OCI-LY1 (cell line): ENCODE measurements around the gene SLC25A4.

ENCODE experiments used
- H2AFZ ChIP-seq: fragments of 200-600 bp; sonication (generic), shearing (Covaris generic); 2 replicates; pipeline ENCODE4 v1.6.0; 2014; ENCODE audit warnings: antibody characterized with exemption, mild to moderate bottlenecking, low read length
- H3F3A ChIP-seq: fragments of 200-600 bp; sonication (generic), shearing (Covaris generic); 2 replicates; pipeline ENCODE4 v1.6.0; 2014; ENCODE audit warnings: mild to moderate bottlenecking, antibody characterized with exemption, low read length, moderate library complexity; ENCODE audit not compliant: insufficient read depth
- H3K27ac ChIP-seq: fragments of 200-600 bp; sonication (generic); 2 replicates; pipeline ENCODE4 v1.5.1; 2014; ENCODE audit warnings: low read length, mixed run types, mild to moderate bottlenecking, low read depth; ENCODE audit not compliant: poor library complexity, severe bottlenecking
- H3K27me3 ChIP-seq: fragments of 200-600 bp; sonication (generic); 2 replicates; pipeline ENCODE4 v1.6.0; 2014; ENCODE audit warnings: antibody characterized with exemption, mild to moderate bottlenecking, low read length, moderate library complexity; ENCODE audit not compliant: insufficient read depth
- H3K36me3 ChIP-seq: fragments of 200-600 bp; sonication (generic); 2 replicates; pipeline ENCODE4 v1.6.1; 2014; ENCODE audit warnings: mild to moderate bottlenecking, antibody characterized with exemption, low read length, moderate library complexity, mixed read lengths; ENCODE audit not compliant: insufficient read depth
- H3K4me1 ChIP-seq: fragments of 200-600 bp; sonication (generic); 2 replicates; pipeline ENCODE4 v1.5.1; 2014; ENCODE audit warnings: mild to moderate bottlenecking, low read length, moderate library complexity; ENCODE audit not compliant: insufficient read depth, severe bottlenecking
- H3K4me2 ChIP-seq: fragments of 200-600 bp; sonication (generic), shearing (Covaris generic); 2 replicates; pipeline ENCODE4 v1.6.1; 2014; ENCODE audit warnings: low read length
- H3K4me3 ChIP-seq: fragments of 200-600 bp; sonication (generic); 2 replicates; pipeline ENCODE4 v1.5.1; 2014; ENCODE audit warnings: low read length, low read depth, mild to moderate bottlenecking, mixed read lengths; ENCODE audit not compliant: poor library complexity, severe bottlenecking
- H3K79me2 ChIP-seq: fragments of 200-600 bp; shearing (Covaris generic); 2 replicates; pipeline ENCODE4 v1.6.1; 2016; ENCODE audit warnings: mixed run types, low read length, mixed read lengths; ENCODE audit not compliant: insufficient read depth
- H3K9ac ChIP-seq: fragments of 200-600 bp; sonication (generic), shearing (Covaris generic); 2 replicates; pipeline ENCODE4 v1.6.1; 2014; ENCODE audit warnings: mild to moderate bottlenecking, low read length, mixed read lengths
- H3K9me2 ChIP-seq: fragments of 200-600 bp; sonication (generic), shearing (Covaris generic); 2 replicates; pipeline ENCODE4 v1.6.1; 2014; ENCODE audit warnings: low read depth, mild to moderate bottlenecking, low read length, mixed read lengths
- H3K9me3 ChIP-seq: fragments of 200-600 bp; shearing (Covaris generic); 2 replicates; pipeline ENCODE4 v1.6.1; 2014; ENCODE audit warnings: low read length, mixed read lengths
- H4K20me1 ChIP-seq: fragments of 200-600 bp; sonication (generic), shearing (Covaris generic); 2 replicates; pipeline ENCODE4 v1.6.0; 2016; ENCODE audit warnings: mild to moderate bottlenecking, low read length; ENCODE audit not compliant: insufficient read depth
- CTCF ChIP-seq: fragments of 200-600 bp; sonication (generic), shearing (Covaris generic); IDR thresholded peaks from 2 replicates; pipeline ENCODE4 v1.5.1; 2017; ENCODE audit warnings: mild to moderate bottlenecking, antibody characterized with exemption, low read length, moderate library complexity, mixed read lengths
- EZH2 ChIP-seq: fragments of 200-600 bp; sonication (generic), shearing (Covaris generic); IDR thresholded peaks from 2 replicates; pipeline ENCODE4 v1.8.0; 2017; ENCODE audit warnings: borderline replicate concordance, mixed run types, mild to moderate bottlenecking, antibody characterized with exemption, low read length, moderate library complexity, mixed read lengths

Gene SLC25A4

GRCh38 chr4:185098474-185098873 is 44.6 kb upstream of the SLC25A4 start:
- Histone ChIP-seq H3F3A (no peaks in the 10 kb centered on the region), H3K9ac (no peak overlapping the region), H3K36me3 (no peaks in the 10 kb centered on the region), H3K9me3 (no peaks in the 10 kb centered on the region), H3K79me2 (no peaks in the 10 kb centered on the region), H3K27ac (no peak overlapping the region), H3K27me3 (no peaks in the 10 kb centered on the region; the same call in 1 of the 2 replicates), H4K20me1 (no peaks in the 10 kb centered on the region), H3K9me2 (no peaks in the 10 kb centered on the region), H3K4me3 (no peak overlapping the region), H3K4me1 (no peaks in the 10 kb centered on the region), H3K4me2 (no peak overlapping the region), H2AFZ (no peak overlapping the region)
- TF ChIP-seq CTCF: no peak
- no peak for TF ChIP-seq EZH2

GRCh38 chr4:185099024-185099682 is 43.9 kb upstream of the SLC25A4 start:
- H4K20me1 ChIP-seq: no peaks in the 10 kb centered on the region
- no peaks in the 10 kb centered on the region for H3K9me3 ChIP-seq
- no peak overlapping the region for H2AFZ ChIP-seq
- no peak overlapping the region for H3K4me2 ChIP-seq
- no peak overlapping the region for H3K9ac ChIP-seq
- no peaks in the 10 kb centered on the region for H3F3A ChIP-seq
- H3K36me3 ChIP-seq: no peaks in the 10 kb centered on the region
- TF ChIP-seq EZH2 (no peak), CTCF (no peak)
- no peaks in the 10 kb centered on the region for H3K4me1 ChIP-seq
- H3K79me2 ChIP-seq: no peaks in the 10 kb centered on the region
- no peak overlapping the region for H3K4me3 ChIP-seq
- H3K27ac ChIP-seq: no peak overlapping the region
- H3K27me3 ChIP-seq: no peaks in the 10 kb centered on the region; the same call in 1 of the 2 replicates
- H3K9me2 ChIP-seq: no peaks in the 10 kb centered on the region

- Histone ChIP-seq H3K79me2 (no peaks in the 10 kb centered on the region), H3F3A (no peaks in the 10 kb centered on the region), H3K4me3 (no peak overlapping the region), H3K4me2 (no peak overlapping the region), H3K9ac (no peak overlapping the region), H3K9me3 (no peaks in the 10 kb centered on the region), H3K27ac (no peak overlapping the region), H4K20me1 (no peaks in the 10 kb centered on the region), H2AFZ (no peak overlapping the region), H3K36me3 (no peaks in the 10 kb centered on the region), H3K27me3 (no peaks in the 10 kb centered on the region; the same call in 1 of the 2 replicates), H3K9me2 (no peaks in the 10 kb centered on the region), H3K4me1 (no peaks in the 10 kb centered on the region)
- TF ChIP-seq CTCF (no peak), EZH2 (no peak)
These were observed 43.1 kb upstream of the SLC25A4 start for GRCh38 chr4:185099940-185100339.
